Gastroesophageal sphincter (tissue), 3 donors: ENCODE results near the gene ERCC6.

Source experiments
- EP300 ChIP-seq: sonication (generic); formaldehyde crosslinking; IDR thresholded peaks from one replicate; pipeline ENCODE4 v1.6.1; 2017; ENCODE audit warnings: antibody characterized with exemption, mild to moderate bottlenecking
- POLR2A ChIP-seq, 2 donors: fragments of 450-650 bp; IDR thresholded peaks; one replicate each; pipeline ENCODE4 v1.6.1; 2017; ENCODE audit warnings: antibody characterized with exemption in 2 of 2, mild to moderate bottlenecking in 2 of 2, moderate library complexity in 1 of 2
- TF ChIP-seq, protein P1 (sequence below), 4 experiments: fragments of 200-600 bp in 2 of 4; fragments of 450-650 bp in 2 of 4; sonication (generic) in 1 of 4; IDR thresholded peaks; one replicate each; pipeline ENCODE4 v1.5.1; 2017 to 2019; ENCODE audit warnings: antibody characterized with exemption in 4 of 4, mild to moderate bottlenecking in 2 of 4, moderate library complexity in 2 of 4

DNA sequence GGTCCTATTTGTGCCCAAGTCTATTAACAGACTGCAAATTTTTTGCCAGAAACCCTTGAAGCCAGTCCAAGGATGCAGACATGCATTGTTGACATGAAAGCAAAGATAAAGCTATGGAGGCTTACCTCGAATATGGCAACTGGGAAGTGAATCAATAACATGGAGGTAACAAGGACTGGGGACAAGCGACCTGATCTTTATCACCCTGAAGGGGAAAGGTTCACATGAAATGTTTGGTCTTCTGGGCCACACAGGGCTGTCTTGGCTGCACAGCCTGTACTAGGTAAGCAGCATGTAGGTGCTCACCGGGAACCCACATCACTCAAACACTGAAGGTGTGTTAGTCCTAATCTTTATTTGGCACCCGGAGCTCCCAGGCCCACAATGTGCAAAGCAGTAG is 17.9 kb downstream of the ERCC6 start:
- TF ChIP-seq, protein P1, sequence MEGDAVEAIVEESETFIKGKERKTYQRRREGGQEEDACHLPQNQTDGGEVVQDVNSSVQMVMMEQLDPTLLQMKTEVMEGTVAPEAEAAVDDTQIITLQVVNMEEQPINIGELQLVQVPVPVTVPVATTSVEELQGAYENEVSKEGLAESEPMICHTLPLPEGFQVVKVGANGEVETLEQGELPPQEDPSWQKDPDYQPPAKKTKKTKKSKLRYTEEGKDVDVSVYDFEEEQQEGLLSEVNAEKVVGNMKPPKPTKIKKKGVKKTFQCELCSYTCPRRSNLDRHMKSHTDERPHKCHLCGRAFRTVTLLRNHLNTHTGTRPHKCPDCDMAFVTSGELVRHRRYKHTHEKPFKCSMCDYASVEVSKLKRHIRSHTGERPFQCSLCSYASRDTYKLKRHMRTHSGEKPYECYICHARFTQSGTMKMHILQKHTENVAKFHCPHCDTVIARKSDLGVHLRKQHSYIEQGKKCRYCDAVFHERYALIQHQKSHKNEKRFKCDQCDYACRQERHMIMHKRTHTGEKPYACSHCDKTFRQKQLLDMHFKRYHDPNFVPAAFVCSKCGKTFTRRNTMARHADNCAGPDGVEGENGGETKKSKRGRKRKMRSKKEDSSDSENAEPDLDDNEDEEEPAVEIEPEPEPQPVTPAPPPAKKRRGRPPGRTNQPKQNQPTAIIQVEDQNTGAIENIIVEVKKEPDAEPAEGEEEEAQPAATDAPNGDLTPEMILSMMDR (IDR thresholded peaks at IDR 0.05): no peak
- TF ChIP-seq POLR2A (IDR thresholded peaks at IDR 0.05) (no peak), EP300 (no peak)
